ENCODE data around the gene LRP3. TPM values are rescaled to one million over a fixed set of nuclear protein-coding genes. Genes with fewer than 3 reads are reported as not detected.
"Not testable (repeated sequence)": the region's sequence is repeated elsewhere in the genome, so short reads cannot be mapped to it uniquely, and the experiment has no call there.

LRP3 gene
- total and polyA plus RNA-seq, 4 experiments from 2014 or later, result 0.32 TPM; not detected in 3

DNA sequence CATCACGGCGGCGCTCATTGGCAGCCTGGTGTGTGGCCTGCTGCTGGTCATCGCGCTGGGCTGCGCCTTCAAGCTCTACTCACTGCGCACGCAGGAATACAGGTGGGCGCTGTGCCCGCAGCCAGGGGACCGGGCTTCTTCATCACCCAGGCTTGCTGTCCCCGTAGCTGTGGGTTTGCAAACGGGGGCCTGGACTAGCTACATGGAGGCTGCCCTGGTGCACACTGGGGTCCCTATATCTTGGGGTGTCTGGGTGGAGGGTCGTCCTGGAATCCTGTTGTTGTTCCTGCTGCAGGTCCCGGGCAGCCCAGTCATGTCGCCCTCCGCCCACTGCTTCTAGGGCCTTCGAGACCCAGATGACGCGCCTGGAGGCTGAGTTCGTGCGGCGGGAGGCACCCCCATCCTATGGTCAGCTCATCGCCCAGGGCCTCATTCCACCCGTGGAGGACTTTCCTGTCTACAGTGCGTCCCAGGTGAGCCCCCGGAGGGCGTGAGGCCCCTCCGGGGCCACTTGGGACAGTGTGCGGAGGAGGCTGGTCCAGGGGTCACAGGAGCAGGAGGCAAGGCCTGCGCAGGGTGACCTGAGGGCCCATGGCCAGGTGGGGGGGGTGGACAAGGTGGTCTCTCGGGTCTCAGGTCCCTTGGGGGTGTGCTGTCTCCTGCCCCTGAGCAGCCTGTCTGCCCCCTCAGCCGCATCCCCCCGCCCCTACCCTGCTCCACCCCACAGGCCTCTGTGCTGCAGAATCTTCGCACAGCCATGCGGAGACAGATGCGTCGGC, 12.3 kb downstream of the LRP3 start:
- no peaks in the 10 kb centered on the region for H3K4me1 Mint-ChIP-seq
- H3K36me3 ChIP-seq (ENCODE audit: insufficient read depth, low read length), result no peaks in the 10 kb centered on the region
- POLR2A ChIA-PET (ENCODE audit: partially characterized antibody), result no interaction called here

DNA sequence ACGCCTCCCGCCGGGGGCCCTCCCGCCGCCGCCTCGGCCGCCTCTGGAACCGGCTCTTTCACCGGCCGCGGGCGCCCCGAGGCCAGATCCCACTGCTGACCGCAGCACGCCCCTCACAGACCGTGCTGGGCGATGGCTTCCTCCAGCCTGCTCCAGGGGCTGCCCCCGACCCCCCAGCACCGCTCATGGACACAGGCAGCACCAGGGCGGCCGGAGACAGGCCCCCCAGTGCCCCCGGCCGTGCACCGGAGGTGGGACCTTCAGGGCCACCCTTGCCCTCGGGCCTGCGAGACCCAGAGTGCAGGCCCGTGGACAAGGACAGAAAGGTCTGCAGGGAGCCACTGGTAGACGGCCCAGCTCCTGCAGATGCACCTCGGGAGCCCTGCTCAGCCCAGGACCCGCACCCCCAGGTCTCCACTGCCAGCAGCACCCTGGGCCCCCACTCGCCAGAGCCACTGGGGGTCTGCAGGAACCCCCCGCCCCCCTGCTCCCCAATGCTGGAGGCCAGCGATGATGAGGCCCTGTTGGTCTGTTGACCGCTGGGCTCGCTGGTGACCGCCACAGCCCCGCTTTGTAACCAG, 13.0 kb downstream of the LRP3 start:
- no peak for DNase-seq
- H3K27ac Mint-ChIP-seq, result no peak overlapping the region
- ChIA-PET POLR2A (ENCODE audit: partially characterized antibody) (no interaction called here), CTCF (ENCODE audit: partially characterized antibody) (no interaction called here)
- H3K27me3 ChIP-seq (ENCODE audit: insufficient read depth, low read length), result no peaks in the 10 kb centered on the region
- H3K36me3 ChIP-seq (ENCODE audit: insufficient read depth, low read length), result no peaks in the 10 kb centered on the region
- H3K4me3 Mint-ChIP-seq, result no peak overlapping the region
- no peak overlapping the region for H3K4me3 ChIP-seq (ENCODE audit: low read length in 2 of 2)
- H3K9me3 ChIP-seq (ENCODE audit: control insufficient read depth in 1 of 2, low read length in 2 of 2), result no peaks in the 10 kb centered on the region
- intact Hi-C loops (cut with micrococcal nuclease), result no loop called here
- no peaks in the 10 kb centered on the region for H3K36me3 Mint-ChIP-seq
- H3K4me1 Mint-ChIP-seq, result no peaks in the 10 kb centered on the region
- H3K4me1 ChIP-seq (ENCODE audit: insufficient read depth, low read length), result no peaks in the 10 kb centered on the region
- H3K9me3 Mint-ChIP-seq, result no peaks in the 10 kb centered on the region
- H3K27ac ChIP-seq (ENCODE audit: low read depth, low read length), result no peak overlapping the region
- no peaks in the 10 kb centered on the region for H3K27me3 Mint-ChIP-seq

More for the DNA sequence above, 12.3 kb downstream of the LRP3 start:
- Histone ChIP-seq H3K4me3 (ENCODE audit: low read length in 2 of 2) (no peak overlapping the region), H3K27ac (ENCODE audit: low read depth, low read length) (no peak overlapping the region), H3K4me1 (ENCODE audit: insufficient read depth, low read length) (no peaks in the 10 kb centered on the region), H3K27me3 (ENCODE audit: insufficient read depth, low read length) (no peaks in the 10 kb centered on the region), H3K9me3 (ENCODE audit: control insufficient read depth in 1 of 2, low read length in 2 of 2) (no peaks in the 10 kb centered on the region)
- no peaks in the 10 kb centered on the region for H3K27me3 Mint-ChIP-seq
- H3K27ac Mint-ChIP-seq, result no peak overlapping the region
- intact Hi-C loops (cut with micrococcal nuclease), result no loop called here
- no peaks in the 10 kb centered on the region for H3K9me3 Mint-ChIP-seq
- H3K4me3 Mint-ChIP-seq, result no peak overlapping the region
- no peaks in the 10 kb centered on the region for H3K36me3 Mint-ChIP-seq
- CTCF ChIA-PET (ENCODE audit: partially characterized antibody), result no interaction called here
- no peak for DNase-seq

DNA sequence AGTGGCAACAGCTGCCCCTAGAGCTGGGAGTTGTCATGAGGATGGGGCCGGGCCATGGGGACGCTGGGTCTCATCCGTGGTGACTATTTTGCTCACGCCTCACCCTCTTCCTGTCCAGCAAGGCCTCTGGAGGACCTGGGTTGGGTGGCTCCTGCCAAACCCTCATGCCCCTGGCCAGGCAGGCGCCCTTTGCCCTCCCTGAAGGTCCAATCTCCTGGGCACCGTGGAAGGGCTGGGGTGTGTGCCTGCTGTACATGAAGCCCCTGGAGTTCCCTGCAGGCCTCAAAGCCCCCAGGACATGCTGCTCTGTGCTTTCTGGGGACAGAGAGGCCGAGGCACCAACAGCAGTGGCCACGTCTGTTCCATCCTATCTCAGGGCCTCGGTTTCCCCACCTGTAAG, 13.8 kb downstream of the LRP3 start:
- Histone ChIP-seq H3K9me3 (ENCODE audit: control insufficient read depth in 1 of 2, low read length in 2 of 2) (no peaks in the 10 kb centered on the region), H3K4me1 (ENCODE audit: insufficient read depth, low read length) (no peaks in the 10 kb centered on the region), H3K27me3 (ENCODE audit: insufficient read depth, low read length) (no peaks in the 10 kb centered on the region), H3K36me3 (ENCODE audit: insufficient read depth, low read length) (no peaks in the 10 kb centered on the region), H3K27ac (ENCODE audit: low read depth, low read length) (no peak overlapping the region), H3K4me3 (ENCODE audit: low read length in 2 of 2) (no peak overlapping the region)
- Mint-ChIP-seq H3K36me3 (no peaks in the 10 kb centered on the region), H3K27me3 (no peaks in the 10 kb centered on the region), H3K27ac (no peak overlapping the region), H3K9me3 (no peaks in the 10 kb centered on the region), H3K4me1 (no peaks in the 10 kb centered on the region), H3K4me3 (no peak overlapping the region)
- ChIA-PET CTCF (ENCODE audit: partially characterized antibody) (no interaction called here), POLR2A (ENCODE audit: partially characterized antibody) (no interaction called here)
- no peak for DNase-seq
- intact Hi-C loops (cut with micrococcal nuclease), result no loop called here

DNA sequence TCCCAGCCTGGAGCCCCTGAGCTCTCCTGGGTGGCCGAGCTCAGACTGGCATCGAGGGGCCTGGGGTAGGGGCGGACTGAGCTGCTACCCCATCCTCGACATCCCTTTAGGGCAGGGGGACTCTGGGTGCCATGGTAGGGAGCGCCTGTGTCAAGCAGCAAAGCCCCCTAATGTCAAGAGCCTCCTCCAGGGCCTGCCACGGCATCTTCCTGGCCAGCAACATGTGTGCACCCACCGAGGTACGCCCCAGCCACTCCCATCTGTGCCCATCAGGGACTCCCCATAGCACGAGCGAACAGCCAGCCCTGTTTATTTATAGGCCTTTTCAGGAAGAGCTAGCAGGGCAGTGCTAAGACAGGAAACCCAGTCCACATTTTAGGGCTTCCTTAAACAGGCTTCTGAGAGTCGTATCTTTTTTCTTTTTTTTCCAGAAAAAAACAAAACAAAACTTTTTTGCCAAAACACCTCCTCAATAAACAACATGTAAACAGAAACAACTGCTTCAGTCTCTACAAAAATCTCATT, 14.3 kb downstream of the LRP3 start:
- no peak for DNase-seq
- H3K4me1 ChIP-seq (ENCODE audit: insufficient read depth, low read length), result no peaks in the 10 kb centered on the region
- no peaks in the 10 kb centered on the region for H3K4me1 Mint-ChIP-seq
- no peak overlapping the region for H3K27ac ChIP-seq (ENCODE audit: low read depth, low read length)
- ChIA-PET POLR2A (ENCODE audit: partially characterized antibody) (no interaction called here), CTCF (ENCODE audit: partially characterized antibody) (no interaction called here)
- H3K4me3 ChIP-seq (ENCODE audit: low read length in 2 of 2), result no peak overlapping the region
- no peak overlapping the region for H3K4me3 Mint-ChIP-seq
- no peaks in the 10 kb centered on the region for H3K27me3 ChIP-seq (ENCODE audit: insufficient read depth, low read length)
- H3K27me3 Mint-ChIP-seq, result no peaks in the 10 kb centered on the region
- H3K9me3 Mint-ChIP-seq, result no peaks in the 10 kb centered on the region
- H3K36me3 Mint-ChIP-seq, result no peaks in the 10 kb centered on the region
- no peaks in the 10 kb centered on the region for H3K36me3 ChIP-seq (ENCODE audit: insufficient read depth, low read length)
- no peaks in the 10 kb centered on the region for H3K9me3 ChIP-seq (ENCODE audit: control insufficient read depth in 1 of 2, low read length in 2 of 2)
- no peak overlapping the region for H3K27ac Mint-ChIP-seq
- intact Hi-C loops (cut with micrococcal nuclease), result no loop called here

DNA sequence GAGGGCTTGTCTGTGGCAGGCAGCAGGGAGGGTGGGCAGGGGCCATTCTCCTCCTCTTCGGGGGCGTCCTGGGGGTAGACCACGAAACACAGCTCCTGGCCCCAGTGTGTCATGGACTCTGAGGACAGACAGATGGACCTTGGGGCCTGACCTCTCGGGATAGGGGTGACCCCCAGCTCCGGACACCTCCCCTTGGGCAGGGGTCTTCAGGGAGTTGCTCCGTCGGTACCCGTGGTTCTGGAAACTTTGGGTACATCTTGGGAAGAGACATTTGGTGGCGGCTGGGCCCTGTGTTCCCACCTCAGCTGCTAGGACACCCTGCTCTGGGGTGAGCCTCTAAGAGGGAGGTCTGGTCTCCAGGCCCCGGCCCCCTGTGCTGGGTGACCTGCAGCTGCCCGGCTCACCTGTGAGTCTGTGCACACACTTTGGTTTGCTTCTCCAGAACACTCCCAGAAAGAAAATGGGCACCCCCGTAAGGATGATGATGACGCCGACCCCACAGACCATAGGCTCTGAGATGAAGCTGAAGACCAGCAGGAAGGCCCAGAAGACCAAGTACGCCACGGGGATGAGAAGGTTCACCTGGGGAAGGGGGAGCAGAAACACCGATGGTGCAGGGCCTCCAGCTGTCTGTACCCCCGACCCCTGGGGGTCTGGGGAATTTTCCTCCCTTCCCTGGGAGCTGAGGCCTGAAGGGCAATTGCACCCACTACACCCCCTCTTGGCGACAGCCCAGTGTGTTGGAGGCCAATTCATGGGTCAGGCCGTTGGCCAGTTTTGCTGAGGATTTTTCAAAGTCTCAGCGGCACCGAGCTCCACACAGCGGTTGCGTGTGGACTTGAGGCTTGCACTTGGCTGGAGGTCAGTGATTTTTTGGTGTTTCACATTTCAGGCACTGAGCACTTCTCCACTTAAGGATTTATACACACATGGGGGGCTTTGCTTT, 15.0 kb downstream of the LRP3 start:
- POLR2A ChIA-PET (ENCODE audit: partially characterized antibody), result no interaction called here
- no peaks in the 10 kb centered on the region for H3K4me1 ChIP-seq (ENCODE audit: insufficient read depth, low read length)
- Mint-ChIP-seq H3K9me3 (no peaks in the 10 kb centered on the region), H3K4me3 (no peak overlapping the region), H3K27me3 (no peaks in the 10 kb centered on the region), H3K4me1 (no peaks in the 10 kb centered on the region), H3K27ac (no peak overlapping the region), H3K36me3 (no peaks in the 10 kb centered on the region)
- no peaks in the 10 kb centered on the region for H3K27me3 ChIP-seq (ENCODE audit: insufficient read depth, low read length)
- H3K4me3 ChIP-seq (ENCODE audit: low read length in 2 of 2), result no peak overlapping the region
- CTCF ChIA-PET (ENCODE audit: partially characterized antibody), result no interaction called here
- intact Hi-C loops (cut with micrococcal nuclease), result no loop called here
- no peaks in the 10 kb centered on the region for H3K9me3 ChIP-seq (ENCODE audit: control insufficient read depth in 1 of 2, low read length in 2 of 2)
- DNase-seq, result no peak
- no peaks in the 10 kb centered on the region for H3K36me3 ChIP-seq (ENCODE audit: insufficient read depth, low read length)
- H3K27ac ChIP-seq (ENCODE audit: low read depth, low read length), result no peak overlapping the region

DNA sequence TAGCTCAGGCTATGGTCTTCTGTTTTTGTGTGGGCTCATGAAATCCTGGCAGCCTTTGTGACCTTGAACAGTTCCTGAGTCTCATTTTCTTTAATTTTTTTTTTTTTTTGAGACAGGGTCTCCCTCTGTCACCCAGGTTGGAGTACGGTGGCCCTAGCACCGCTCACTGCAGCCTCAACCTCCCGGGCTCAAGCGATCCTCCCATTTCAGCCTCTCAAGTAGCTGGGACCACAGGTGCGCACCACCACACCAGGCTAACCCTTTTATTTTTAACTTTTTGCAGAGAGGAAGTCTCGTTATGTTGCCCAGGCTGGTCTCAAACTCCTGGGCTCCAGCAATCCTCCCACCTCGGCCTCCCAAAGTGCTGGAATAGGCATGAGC, 15.7 kb downstream of the LRP3 start:
- CTCF ChIA-PET (ENCODE audit: partially characterized antibody); DNase-seq; POLR2A ChIA-PET (ENCODE audit: partially characterized antibody): not testable (repeated sequence)

DNA sequence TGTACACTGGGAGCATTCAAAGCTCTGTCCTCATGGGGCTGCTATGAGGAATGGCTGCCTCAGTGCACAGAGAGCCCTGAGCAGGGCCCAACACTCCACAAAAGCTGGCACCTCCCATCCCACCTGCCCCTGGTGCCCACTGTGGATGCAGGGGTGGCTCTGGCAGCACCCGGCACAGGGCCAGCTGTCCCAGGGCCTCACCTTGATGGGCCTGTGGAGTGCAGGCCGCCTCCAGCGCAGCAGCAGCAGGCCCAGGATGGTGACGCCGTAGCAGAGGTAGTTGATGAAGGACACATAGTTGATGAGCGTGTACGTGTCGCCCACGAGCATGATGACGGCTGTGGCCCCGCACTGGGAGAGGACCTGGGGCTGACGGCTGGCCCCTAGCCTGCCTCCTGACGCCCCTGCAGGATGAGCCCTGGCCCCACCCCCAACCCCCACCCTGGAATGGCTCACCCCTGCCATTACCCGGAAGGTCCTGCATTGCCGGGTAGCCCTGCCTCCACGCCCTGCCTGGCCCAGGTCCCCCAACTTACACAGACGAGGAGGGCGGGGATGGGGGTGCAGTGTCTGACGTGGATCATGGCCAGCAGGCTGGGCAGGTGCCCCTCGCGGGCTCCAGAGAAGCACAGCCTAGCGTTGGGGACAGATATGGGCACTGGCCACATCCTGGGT, 16.3 kb downstream of the LRP3 start:
- Mint-ChIP-seq H3K4me3 (no peak overlapping the region), H3K4me1 (no peaks in the 10 kb centered on the region), H3K27ac (no peak overlapping the region), H3K27me3 (peaks cover 0 to 1% of the 10 kb centered on the region in 2 donors), H3K9me3 (no peaks in the 10 kb centered on the region), H3K36me3 (no peaks in the 10 kb centered on the region)
- H3K27me3 ChIP-seq (ENCODE audit: insufficient read depth, low read length), result no peaks in the 10 kb centered on the region
- ChIA-PET CTCF (ENCODE audit: partially characterized antibody) (no interaction called here), POLR2A (ENCODE audit: partially characterized antibody) (no interaction called here)
- H3K9me3 ChIP-seq (ENCODE audit: control insufficient read depth in 1 of 2, low read length in 2 of 2), result no peaks in the 10 kb centered on the region
- DNase-seq, result no peak
- intact Hi-C loops (cut with micrococcal nuclease), result no loop called here
- no peak overlapping the region for H3K4me3 ChIP-seq (ENCODE audit: low read length in 2 of 2)
- no peaks in the 10 kb centered on the region for H3K4me1 ChIP-seq (ENCODE audit: insufficient read depth, low read length)
- no peak overlapping the region for H3K27ac ChIP-seq (ENCODE audit: low read depth, low read length)
- H3K36me3 ChIP-seq (ENCODE audit: insufficient read depth, low read length), result no peaks in the 10 kb centered on the region

More for the DNA sequence above, 15.7 kb downstream of the LRP3 start:
- H3K36me3 Mint-ChIP-seq; H3K4me1 Mint-ChIP-seq; H3K36me3 ChIP-seq (ENCODE audit: insufficient read depth, low read length); H3K27ac Mint-ChIP-seq; H3K27ac ChIP-seq (ENCODE audit: low read depth, low read length); H3K4me3 Mint-ChIP-seq; intact Hi-C loops (cut with micrococcal nuclease); H3K27me3 Mint-ChIP-seq; H3K4me1 ChIP-seq (ENCODE audit: insufficient read depth, low read length); H3K9me3 ChIP-seq (ENCODE audit: control insufficient read depth in 1 of 2, low read length in 2 of 2); H3K4me3 ChIP-seq (ENCODE audit: low read length in 2 of 2); H3K9me3 Mint-ChIP-seq; H3K27me3 ChIP-seq (ENCODE audit: insufficient read depth, low read length): not testable (repeated sequence)

All from CD4-positive, alpha-beta memory T cell (primary cell).